ENCODE measurements around the gene GATA3.

The GATA3 gene

GRCh38 chr10:8075282-8076260 is 21.1 kb downstream of the GATA3 start:
- no peak for DNase-seq (ENCODE audit: low read depth, low spot score)
- no peak for TF ChIP-seq CTCF (IDR thresholded peaks at IDR 0.05; ENCODE audit: low read depth, low read length)
- no peak overlapping the region for H3K4me3 ChIP-seq (ENCODE audit: low read depth, low read length)
- in situ Hi-C loops (cut with HindIII; ENCODE audit: low sequenced_read_pairs) = no loop called here

DNA sequence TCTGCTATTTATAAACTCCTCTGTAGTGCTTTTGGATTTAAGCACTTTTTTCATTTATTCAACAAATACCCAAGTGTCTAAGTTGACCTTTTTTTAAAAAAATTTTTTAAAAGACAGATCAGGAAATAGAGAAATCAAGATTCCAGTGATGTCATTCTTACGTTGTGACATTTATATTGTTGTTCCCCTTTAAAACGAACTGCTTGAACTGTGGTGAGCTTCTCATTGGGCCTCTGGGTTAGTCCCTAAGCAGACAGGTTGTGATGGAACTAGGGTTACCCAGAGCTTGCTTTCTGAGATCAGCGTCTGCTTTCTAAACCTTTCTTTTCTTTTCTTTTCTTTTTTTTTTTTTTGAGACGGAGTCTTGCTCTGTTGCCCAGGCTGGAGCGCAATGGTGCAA is 22.4 kb downstream of the GATA3 start:
- H3K4me3 ChIP-seq (ENCODE audit: low read depth, low read length) = no peak overlapping the region
- in situ Hi-C loops (cut with HindIII; ENCODE audit: low sequenced_read_pairs) = no loop called here
- no peak for DNase-seq (ENCODE audit: low read depth, low spot score)
- TF ChIP-seq CTCF (IDR thresholded peaks at IDR 0.05; ENCODE audit: low read depth, low read length) = no peak

GRCh38 chr10:8078027-8078426 is 23.5 kb downstream of the GATA3 start:
- in situ Hi-C loops (cut with HindIII; ENCODE audit: low sequenced_read_pairs) = no loop called here
- no peak for DNase-seq (ENCODE audit: low read depth, low spot score)

DNA sequence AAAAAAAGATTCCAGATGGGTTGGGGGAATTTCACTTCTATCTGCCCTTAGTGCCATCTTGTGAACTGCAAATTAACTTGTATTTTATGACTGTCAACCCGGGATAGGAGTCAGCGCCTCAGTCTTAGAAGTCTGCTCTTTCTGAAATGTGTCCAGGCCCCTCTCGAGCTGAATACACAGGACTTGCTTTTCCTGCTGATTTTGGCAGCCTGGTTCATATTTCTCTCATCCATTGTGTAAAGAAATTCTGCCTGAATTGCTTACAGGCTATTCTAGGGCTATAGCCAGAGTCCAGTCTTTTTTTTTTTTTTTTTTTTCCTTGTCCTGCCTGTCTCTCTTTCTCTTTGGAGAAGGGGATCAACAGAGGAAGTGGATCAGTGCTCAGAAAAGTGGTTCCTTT is 24.6 kb downstream of the GATA3 start:
- no peak overlapping the region for H3K4me3 ChIP-seq (ENCODE audit: low read depth, low read length)
- no peak for TF ChIP-seq CTCF (IDR thresholded peaks at IDR 0.05; ENCODE audit: low read depth, low read length)
- in situ Hi-C loops (cut with HindIII; ENCODE audit: low sequenced_read_pairs) = no loop called here
- DNase-seq (ENCODE audit: low read depth, low spot score) = no peak

More at GRCh38 chr10:8078027-8078426, 23.5 kb downstream of the GATA3 start:
- H3K4me3 ChIP-seq (ENCODE audit: low read depth, low read length) = no peak overlapping the region
- no peak for TF ChIP-seq CTCF (IDR thresholded peaks at IDR 0.05; ENCODE audit: low read depth, low read length)

GRCh38 chr10:8084799-8085198 is 30.3 kb downstream of the GATA3 start:
- no peak for TF ChIP-seq CTCF (IDR thresholded peaks at IDR 0.05; ENCODE audit: low read depth, low read length)
- DNase-seq (ENCODE audit: low read depth, low spot score) = no peak
- no peak overlapping the region for H3K4me3 ChIP-seq (ENCODE audit: low read depth, low read length)
- in situ Hi-C loops (cut with HindIII; ENCODE audit: low sequenced_read_pairs) = no loop called here

DNA sequence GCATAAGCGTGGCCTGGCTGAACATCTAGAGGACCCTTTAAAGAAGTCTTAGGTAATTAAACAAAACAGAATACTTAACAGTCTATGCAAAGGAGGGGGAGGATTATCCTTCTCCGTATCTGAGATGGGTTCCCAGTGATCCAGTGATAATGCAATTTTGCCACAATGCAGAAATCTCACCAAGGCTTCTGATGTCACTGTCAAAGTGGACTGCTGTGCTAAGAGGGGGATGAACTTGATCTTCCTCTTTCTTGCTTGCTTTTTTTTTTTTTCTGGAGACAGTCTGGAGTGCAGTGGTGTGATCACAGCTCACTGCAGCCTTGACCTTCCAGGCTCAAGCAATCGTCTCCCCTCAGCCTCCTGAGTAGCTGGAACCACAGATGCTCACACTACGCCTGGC is 30.8 kb downstream of the GATA3 start:
- H3K4me3 ChIP-seq (ENCODE audit: low read depth, low read length) = no peak overlapping the region
- TF ChIP-seq CTCF (IDR thresholded peaks at IDR 0.05; ENCODE audit: low read depth, low read length) = no peak
- DNase-seq (ENCODE audit: low read depth, low spot score) = no peak
- in situ Hi-C loops (cut with HindIII; ENCODE audit: low sequenced_read_pairs) = no loop called here

Data from astrocyte of the spinal cord (primary cell).